GM18520 (cell line): ENCODE measurements around the gene MAPKAP1.

Experiments used
- ATAC-seq: cut with Tn5 transposase; IDR thresholded peaks from one replicate; pipeline ENCODE4 v1.9.1; 2021; ENCODE audit not compliant: unreplicated experiment

The MAPKAP1 gene

DNA sequence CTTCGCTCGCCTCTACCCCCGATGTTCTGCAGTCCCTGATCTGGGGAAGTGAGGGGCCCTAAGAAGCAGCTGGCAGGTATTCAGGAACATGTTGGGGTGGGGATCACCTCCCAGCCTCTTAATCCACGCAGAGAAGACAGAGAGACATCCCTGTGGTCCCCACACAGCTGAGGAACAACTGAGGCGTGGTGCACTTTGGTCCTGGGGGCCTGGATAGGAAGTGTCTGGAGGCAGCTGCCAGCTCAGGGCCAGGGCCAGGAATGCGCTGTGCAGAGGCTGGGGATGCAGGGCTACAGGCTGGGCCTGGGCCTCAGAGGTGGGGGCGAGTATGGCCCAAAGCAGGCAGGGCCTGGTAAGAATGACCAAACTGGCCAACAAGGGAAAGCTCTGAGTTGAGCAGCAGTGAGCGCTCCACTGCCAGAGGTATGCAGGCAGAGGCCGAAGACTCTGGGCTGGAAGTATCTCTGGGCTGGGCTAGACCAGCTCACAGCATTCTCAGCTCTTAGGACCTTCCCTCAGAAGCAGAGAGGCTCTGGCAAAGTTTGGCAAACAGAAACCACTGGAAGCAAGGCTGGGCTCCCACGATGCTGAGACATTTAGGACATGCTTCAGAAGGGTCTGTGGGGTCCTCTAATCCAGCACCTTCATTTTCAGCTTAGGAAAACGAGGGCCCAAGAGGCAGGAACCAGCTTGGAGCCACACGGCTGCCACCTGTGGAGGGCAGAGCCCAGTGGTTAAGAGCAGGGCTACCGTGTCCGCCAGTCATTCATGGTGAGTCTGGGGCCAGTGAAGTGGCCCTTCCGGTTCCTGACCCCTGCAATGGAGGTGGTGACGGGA is 271.0 kb downstream of the MAPKAP1 start:
- ATAC-seq, result no peak

- ATAC-seq, result no peak
Observed at GRCh38 chr9:125434986-125435775, 271.8 kb downstream of the MAPKAP1 start.

GRCh38 chr9:125433461-125434011 is 273.5 kb downstream of the MAPKAP1 start:
- no peak for ATAC-seq

GRCh38 chr9:125432715-125433385 is 274.2 kb downstream of the MAPKAP1 start:
- no peak for ATAC-seq

DNA sequence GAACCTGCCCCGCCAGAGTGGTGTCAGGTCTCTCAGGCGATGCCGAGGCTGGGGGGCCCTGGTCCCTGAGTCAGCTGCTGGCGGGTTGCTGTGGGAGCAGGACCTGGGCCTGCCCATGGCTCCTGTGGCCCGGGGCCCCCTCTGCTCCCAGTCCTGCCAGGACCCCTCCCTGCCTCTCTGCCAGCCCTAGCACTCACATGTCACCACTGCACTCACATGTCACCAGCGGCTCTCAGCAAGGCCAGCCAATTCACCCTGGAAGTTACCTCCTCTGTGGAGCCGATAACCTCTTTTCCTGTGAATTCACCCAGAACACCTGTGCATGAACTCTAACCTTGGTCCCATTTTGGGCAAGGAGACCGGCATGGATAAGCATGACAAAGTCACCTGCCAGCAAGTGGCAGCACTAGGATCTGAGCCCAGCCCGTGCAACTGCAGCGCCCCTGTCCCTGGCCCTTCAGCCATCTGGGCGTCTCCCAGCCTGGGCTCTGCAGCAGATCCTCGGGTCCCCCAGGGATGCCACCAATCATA is 275.2 kb downstream of the MAPKAP1 start:
- no peak for ATAC-seq

GRCh38 chr9:125431012-125431305 is 276.0 kb downstream of the MAPKAP1 start:
- no peak for ATAC-seq

DNA sequence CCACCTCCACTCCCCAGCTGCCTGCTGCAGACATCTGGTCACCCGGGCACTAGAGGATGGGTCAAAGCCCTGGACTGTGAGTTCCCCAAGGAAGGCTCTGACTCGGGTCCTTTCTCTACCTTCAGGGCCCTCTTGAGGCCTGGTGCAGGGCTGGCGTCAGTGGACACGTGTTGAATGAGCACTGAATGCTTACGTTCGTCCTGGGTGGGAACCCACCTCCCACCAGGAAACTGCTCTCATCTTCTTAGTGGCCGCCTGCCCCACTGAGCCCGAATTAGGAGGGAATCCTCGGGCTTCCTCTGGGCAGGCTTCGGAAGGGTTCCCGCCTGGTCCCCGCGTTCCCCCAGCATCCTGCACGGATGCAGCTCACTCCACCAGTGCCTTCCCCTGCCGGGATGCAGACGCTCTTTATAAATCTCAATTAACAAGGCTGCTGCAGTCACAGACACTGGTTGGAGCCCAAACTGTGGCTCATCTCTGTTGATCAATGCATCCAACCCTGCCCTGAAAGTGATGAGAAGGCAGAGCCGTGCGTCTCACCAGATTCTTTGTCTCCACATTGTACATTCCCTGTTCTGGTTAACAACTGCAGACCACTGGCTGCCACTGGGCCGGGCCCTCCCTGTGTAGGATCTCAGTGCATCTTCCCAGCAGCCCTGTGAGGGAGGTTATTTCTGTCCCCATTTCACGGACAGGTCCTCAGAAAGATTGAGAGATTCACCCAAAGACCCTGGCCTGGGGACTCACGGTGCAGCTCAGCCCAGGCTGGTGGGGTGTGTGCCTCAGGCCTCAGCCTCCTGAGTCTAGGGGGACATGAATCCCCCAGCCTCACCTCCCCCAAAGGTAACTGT is 276.6 kb downstream of the MAPKAP1 start:
- no peak for ATAC-seq

GRCh38 chr9:125429476-125430160 is 277.4 kb downstream of the MAPKAP1 start:
- ATAC-seq, result no peak

DNA sequence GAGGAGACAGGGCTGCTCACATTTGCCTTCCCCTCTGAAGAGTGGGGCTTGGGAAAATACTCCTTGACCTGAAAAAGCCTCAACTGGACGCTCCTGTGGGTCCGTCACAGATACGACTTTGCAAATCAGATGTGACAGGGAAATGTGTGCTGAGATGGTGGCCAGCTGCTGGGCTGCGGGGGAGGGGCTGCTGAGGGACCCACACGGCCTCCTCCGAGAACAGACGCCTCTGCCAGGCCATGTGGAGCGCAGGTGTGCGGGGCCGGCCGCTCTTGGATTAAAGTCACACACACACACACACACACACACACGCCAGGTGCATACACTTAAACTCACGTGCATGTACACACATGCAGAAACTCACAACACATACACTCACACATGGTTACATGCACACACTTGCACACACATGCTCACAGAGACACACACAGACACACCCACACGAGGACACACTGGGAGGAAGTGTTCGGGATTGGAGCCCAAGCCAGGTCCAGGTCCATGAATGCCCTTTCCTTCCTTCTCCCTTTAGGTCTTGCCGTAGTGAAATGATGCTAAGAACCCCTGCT is 278.0 kb downstream of the MAPKAP1 start:
- ATAC-seq, result no peak

DNA sequence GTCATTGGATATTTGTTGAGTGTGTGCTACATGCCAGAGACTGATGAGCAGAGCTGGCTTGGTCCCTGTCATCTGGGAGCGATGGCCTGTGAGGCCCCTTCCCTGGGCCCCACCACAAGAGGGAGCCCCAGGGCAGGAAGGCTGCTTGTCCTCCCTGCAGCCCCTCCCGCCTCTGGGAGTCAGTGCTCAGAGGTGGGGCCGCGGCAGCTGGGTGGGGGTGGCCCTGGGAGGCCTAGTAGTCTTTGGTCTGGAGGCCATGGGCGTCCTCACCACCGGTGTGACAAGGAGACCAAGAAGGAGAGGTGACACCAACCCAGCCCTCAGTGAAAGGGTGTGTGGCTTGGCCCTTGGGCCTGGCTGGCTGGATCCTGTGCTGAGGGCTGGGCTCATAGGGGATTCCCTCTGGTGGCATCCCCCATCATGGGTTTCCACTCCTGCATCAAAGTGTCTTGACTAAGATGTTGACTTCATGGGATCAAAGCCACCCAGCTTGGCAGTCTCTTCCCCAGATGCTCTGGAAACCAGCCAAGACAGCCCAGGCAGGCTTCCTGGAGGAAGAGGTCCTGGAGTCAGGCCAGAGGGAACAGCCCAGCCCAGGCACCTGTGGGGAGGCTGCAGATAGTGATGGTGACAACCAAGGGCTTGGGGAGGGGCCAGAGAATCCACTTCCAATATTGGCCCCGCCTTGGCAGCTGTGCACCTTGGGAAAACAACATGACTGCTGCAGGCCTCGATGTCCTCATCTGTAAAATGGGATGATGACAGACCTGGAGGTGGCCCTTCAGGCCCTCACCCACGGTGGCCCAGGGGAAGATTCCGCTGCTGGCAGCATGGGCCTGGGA is 278.7 kb downstream of the MAPKAP1 start:
- no peak for ATAC-seq

DNA sequence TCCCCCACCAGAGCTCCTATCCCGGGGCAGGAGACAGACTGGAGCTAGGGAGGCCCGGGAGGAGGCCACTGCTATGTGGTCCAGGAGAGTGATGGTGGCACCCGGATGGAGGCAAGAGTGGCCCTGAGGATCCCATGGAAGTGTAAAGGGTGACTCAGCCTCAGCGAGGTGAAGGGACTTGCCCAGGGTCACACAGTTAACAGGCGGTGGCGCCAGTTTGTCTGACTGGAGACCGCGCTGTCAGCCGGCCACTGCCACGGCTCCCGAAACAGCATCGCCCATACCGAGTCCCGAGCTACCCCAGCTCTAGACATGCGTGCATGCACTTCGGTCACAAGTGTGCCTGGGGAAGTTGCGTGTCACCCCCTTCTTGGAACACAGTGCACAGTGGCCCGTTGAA is 279.5 kb downstream of the MAPKAP1 start:
- ATAC-seq, result no peak

DNA sequence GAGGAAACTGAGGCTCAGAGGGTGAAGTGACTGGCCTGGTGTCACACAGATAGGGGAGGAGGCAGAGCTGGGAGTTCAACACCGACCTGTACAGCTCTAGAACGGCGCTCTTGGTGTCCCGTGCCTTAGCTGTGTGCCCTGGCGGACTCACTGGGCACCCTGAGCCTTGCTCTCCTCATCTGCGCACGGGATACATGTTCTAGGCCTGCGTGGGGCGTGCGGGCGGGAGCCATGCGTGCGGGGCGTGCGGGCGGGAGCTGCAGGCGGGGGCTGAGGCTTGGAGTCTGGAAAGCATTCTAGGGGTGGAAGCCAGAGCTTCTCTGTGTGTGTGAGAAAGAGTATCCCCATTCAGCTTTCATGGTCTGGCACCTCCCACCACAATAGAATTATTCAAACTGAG is 280.1 kb downstream of the MAPKAP1 start:
- ATAC-seq, result no peak

GRCh38 chr9:125425901-125426515 is 281.0 kb downstream of the MAPKAP1 start:
- no peak for ATAC-seq

GRCh38 chr9:125425170-125425897 is 281.7 kb downstream of the MAPKAP1 start:
- ATAC-seq, result no peak

- ATAC-seq, result no peak
Observed at GRCh38 chr9:125423964-125424363, 283.0 kb downstream of the MAPKAP1 start.

DNA sequence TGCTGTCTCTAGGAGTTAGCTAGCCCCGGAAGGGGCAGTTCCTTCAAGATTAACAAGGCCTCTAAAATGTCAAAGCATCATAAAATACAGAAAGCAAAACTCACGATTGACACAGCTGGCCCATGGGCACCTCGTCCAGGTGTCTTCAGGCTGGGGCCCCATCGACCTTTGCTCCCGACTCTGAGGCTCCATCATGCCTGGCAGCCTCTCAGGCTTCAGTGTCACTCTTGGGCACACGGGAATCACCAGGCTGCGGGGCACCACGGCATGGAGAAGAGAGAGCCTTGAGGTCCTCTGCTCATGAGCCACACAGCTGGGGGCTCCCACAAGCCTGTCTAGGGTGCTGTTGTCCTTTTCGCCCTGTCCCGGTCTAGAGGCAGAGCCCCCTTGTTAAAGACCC is 284.2 kb downstream of the MAPKAP1 start:
- no peak for ATAC-seq

DNA sequence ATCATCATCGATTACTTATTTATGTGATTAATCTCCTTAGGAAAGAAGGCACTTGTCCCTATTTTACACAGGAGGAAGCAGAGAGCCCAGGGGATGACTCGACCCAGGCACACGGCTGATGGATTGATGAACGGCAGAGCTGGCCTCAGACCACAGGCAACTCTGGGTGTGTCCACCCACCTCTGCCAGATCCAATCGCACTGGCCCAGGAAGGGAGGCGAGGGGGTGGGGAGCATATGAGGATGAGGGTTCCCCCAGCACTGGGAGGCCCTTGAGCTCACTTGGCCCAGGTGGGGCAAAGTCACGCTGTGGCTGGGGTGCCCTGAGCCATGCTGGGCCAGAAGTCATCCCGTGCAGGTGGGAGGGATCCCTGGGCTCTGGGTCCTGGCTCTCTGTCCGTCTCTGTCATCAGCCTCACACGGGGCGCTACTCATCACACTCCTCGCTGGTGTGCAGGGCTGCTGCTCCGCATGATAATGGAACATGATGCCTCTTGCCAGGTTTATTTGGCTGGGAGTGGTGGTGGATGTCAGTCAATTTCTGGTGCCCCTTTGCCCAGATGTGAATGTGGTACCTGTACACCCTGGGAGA is 285.3 kb downstream of the MAPKAP1 start:
- no peak for ATAC-seq
